ENCODE data around the gene KCNJ9. TPM values are rescaled to one million over a fixed set of nuclear protein-coding genes. Genes with fewer than 3 reads are reported as not detected.

KCNJ9 gene
- total and polyA plus RNA-seq, 2 of the 13 experiments (the other 11 are each of a cell fraction or from before 2014, with no cell fraction given) = not detected

GRCh38 chr1:160097911-160098851 is 16.8 kb downstream of the KCNJ9 start, which contains the start of gene IGSF8 (continued):
- TF ChIP-seq ATF6 (CRISPR knock-in tag; conservative IDR thresholded peaks at IDR 0.05) (no peak), ZNF615 (CRISPR knock-in tag; IDR thresholded peaks at IDR 0.05; ENCODE audit: borderline replicate concordance) (no peak), ZZZ3 (CRISPR knock-in tag; IDR thresholded peaks at IDR 0.05; ENCODE audit: borderline replicate concordance) (no peak), JUND (CRISPR knock-in tag; IDR thresholded peaks at IDR 0.05) (no peak), ZFP1 (CRISPR knock-in tag; IDR thresholded peaks at IDR 0.05) (no peak), ZNF543 (CRISPR knock-in tag; IDR thresholded peaks at IDR 0.05) (no peak), ZNF777 (CRISPR knock-in tag; IDR thresholded peaks at IDR 0.05) (peak; percentile 22; the same call in 1 of the 2 replicates), ZBTB14 (CRISPR knock-in tag; IDR thresholded peaks at IDR 0.05) (no peak), RORA (CRISPR knock-in tag; IDR thresholded peaks at IDR 0.05) (no peak), ZNF597 (CRISPR knock-in tag; IDR thresholded peaks at IDR 0.05) (no peak), ZNF788 (CRISPR knock-in tag; IDR thresholded peaks at IDR 0.05; ENCODE audit: borderline replicate concordance) (no peak), PHB2 (IDR thresholded peaks at IDR 0.05; ENCODE audit: partially characterized antibody) (no peak), MATR3 (CRISPR knock-in tag; IDR thresholded peaks at IDR 0.05) (no peak), HIVEP1 (CRISPR knock-in tag; IDR thresholded peaks at IDR 0.05) (no peak), HHEX (CRISPR knock-in tag; IDR thresholded peaks at IDR 0.05) (no peak), ZNF816 (CRISPR knock-in tag; IDR thresholded peaks at IDR 0.05; ENCODE audit: borderline replicate concordance) (no peak), PHF20 (CRISPR knock-in tag; IDR thresholded peaks at IDR 0.05) (no peak), MBD4 (IDR thresholded peaks at IDR 0.05; ENCODE audit: borderline replicate concordance, low read length) (no peak), NR2F1 (CRISPR knock-in tag; IDR thresholded peaks at IDR 0.05) (no peak), ZBTB20 (CRISPR knock-in tag; IDR thresholded peaks at IDR 0.05; ENCODE audit: borderline replicate concordance, low read depth) (no peak), ZNF7 (CRISPR knock-in tag; IDR thresholded peaks at IDR 0.05) (no peak), ELF4 (CRISPR knock-in tag; IDR thresholded peaks at IDR 0.05; ENCODE audit: borderline replicate concordance) (no peak), NR0B2 (CRISPR knock-in tag; IDR thresholded peaks at IDR 0.05) (0 out of 2 replicates have a peak, but pooled peaks have one; percentile 22), ZNF775 (CRISPR knock-in tag; IDR thresholded peaks at IDR 0.05; ENCODE audit: borderline replicate concordance) (no peak), FIP1L1 (IDR thresholded peaks at IDR 0.05; ENCODE audit: borderline replicate concordance, insufficient read depth, low read depth, low read length) (no peak), ZNF3 (CRISPR knock-in tag; IDR thresholded peaks at IDR 0.05) (no peak), NFIB (CRISPR knock-in tag; IDR thresholded peaks at IDR 0.05; ENCODE audit: borderline replicate concordance) (no peak)
